Measurements from ENCODE around the gene TRIM7. TPM values are rescaled to one million over a fixed set of nuclear protein-coding genes. Genes with fewer than 3 reads are reported as not detected.
A peak's percentile ranks its signal among the peaks of the same experiment; 100 is the strongest.

Gene TRIM7
- total and polyA plus RNA-seq, 9 of the 15 experiments (the other 6 are each of a cell fraction or from before 2014, with no cell fraction given), result 2.6 to 14.9 (median 8.9) TPM

- no peak for TF ChIP-seq BRF1 (IDR thresholded peaks at IDR 0.05; ENCODE audit: borderline replicate concordance, extremely low read depth, insufficient read length)
- no peak for TF ChIP-seq BDP1 (IDR thresholded peaks at IDR 0.05; ENCODE audit: insufficient read depth, insufficient read length)
- peak; percentile 95 for TF ChIP-seq ZBTB7A (IDR thresholded peaks at IDR 0.05; ENCODE audit: borderline replicate concordance, control insufficient read depth, low read depth, low read length)
- no peak for TF ChIP-seq ZNF217 (CRISPR knock-in tag; IDR thresholded peaks at IDR 0.05)
- TF ChIP-seq ZBTB12 (CRISPR knock-in tag; IDR thresholded peaks at IDR 0.05), result no peak
- TF ChIP-seq SETDB1 (IDR thresholded peaks at IDR 0.05; ENCODE audit: low read length), result no peak
- no peak for TF ChIP-seq TEAD4 (IDR thresholded peaks at IDR 0.05; ENCODE audit: low read length)
- TF ChIP-seq TEAD4 (CRISPR knock-in tag; IDR thresholded peaks at IDR 0.05; ENCODE audit: borderline replicate concordance), result no peak
- no peak; a peak in 1 of 4 replicates for TF ChIP-seq MAZ (CRISPR knock-in tag; conservative IDR thresholded peaks at IDR 0.05 in 1 of 2, IDR thresholded peaks at IDR 0.05 in 1 of 2)
- no peak for TF ChIP-seq ZKSCAN3 (CRISPR knock-in tag; IDR thresholded peaks at IDR 0.05)
- no peak for TF ChIP-seq BRD9 (IDR thresholded peaks at IDR 0.05; ENCODE audit: low read depth, partially characterized antibody)
- TF ChIP-seq HOMEZ (CRISPR knock-in tag; IDR thresholded peaks at IDR 0.05), result no peak
- TF ChIP-seq ZEB2 (IDR thresholded peaks at IDR 0.05), result 0 out of 2 replicates have a peak, but pooled peaks have one; percentile 10
- peak; percentile 59 for TF ChIP-seq POLR2G (IDR thresholded peaks at IDR 0.05; ENCODE audit: low read depth, low read length)
- TF ChIP-seq ZNF79 (CRISPR knock-in tag; IDR thresholded peaks at IDR 0.05; ENCODE audit: low read depth), result no peak
- TF ChIP-seq FOXJ2 (tag; IDR thresholded peaks at IDR 0.05), result no peak
- no peak for TF ChIP-seq CTBP1 (IDR thresholded peaks at IDR 0.05; ENCODE audit: borderline replicate concordance)
- TF ChIP-seq ZMIZ1 (IDR thresholded peaks at IDR 0.05; ENCODE audit: low read depth in 2 of 2, low read length in 2 of 2), result no peak
- TF ChIP-seq SPI1 (IDR thresholded peaks at IDR 0.05; ENCODE audit: borderline replicate concordance, low read depth, low read length), result no peak
- TF ChIP-seq ZNF586 (CRISPR knock-in tag; conservative IDR thresholded peaks at IDR 0.05), result no peak
- no peak; the same call in 1 of the 2 replicates for TF ChIP-seq L3MBTL2 (IDR thresholded peaks at IDR 0.05)
- TF ChIP-seq TEAD2 (tag; IDR thresholded peaks at IDR 0.05), result no peak
- TF ChIP-seq HMG20B (CRISPR knock-in tag; IDR thresholded peaks at IDR 0.05), result no peak
- no peak for TF ChIP-seq MECOM (CRISPR knock-in tag; IDR thresholded peaks at IDR 0.05)
Observed at GRCh38 chr5:181190711-181191525, 14.1 kb downstream of the TRIM7 start (continued).
